H1 (cell line): ENCODE measurements around the gene MBNL3. TPM values are rescaled to one million over a fixed set of nuclear protein-coding genes. Genes with fewer than 3 reads are reported as not detected.

Source experiments
- BACH1 ChIP-seq: IDR thresholded peaks from 2 replicates; pipeline ENCODE4 v1.6.1; 2012; ENCODE audit warnings: low read length, improper control_type of control experiment
- CHD7 ChIP-seq: fragments of 300-600 bp; sonication (generic); IDR thresholded peaks from 2 replicates; pipeline ENCODE4 v1.7.1; 2012; ENCODE audit warnings: low read length, moderate library complexity, mild to moderate bottlenecking, inconsistent platforms; ENCODE audit not compliant: insufficient replicate concordance
- CTBP2 ChIP-seq: IDR thresholded peaks from 2 replicates; pipeline ENCODE4 v1.7.0; 2011; ENCODE audit warnings: borderline replicate concordance, mild to moderate bottlenecking, moderate library complexity, mixed read lengths, low read length; ENCODE audit not compliant: insufficient read depth, insufficient read length
- PHF8 ChIP-seq: fragments of 200-600 bp; sonication (generic); conservative IDR thresholded peaks from 2 replicates; pipeline ENCODE4 v1.7.1; 2012; ENCODE audit warnings: low read depth, mild to moderate bottlenecking, inconsistent platforms, low read length, moderate library complexity
- RAD21 ChIP-seq, 2 experiments: IDR thresholded peaks in 1 of 2; conservative IDR thresholded peaks in 1 of 2; 2 replicates each; pipeline ENCODE4 v1.6.1; 2011; ENCODE audit warnings: low read depth in 2 of 2, low read length in 2 of 2, improper control_type of control experiment in 1 of 2, inconsistent platforms in 1 of 2, mild to moderate bottlenecking in 1 of 2, moderate library complexity in 1 of 2
- RFX5 ChIP-seq: IDR thresholded peaks from 2 replicates; pipeline ENCODE4 v1.6.1; 2011; ENCODE audit warnings: low read depth, low read length, improper control_type of control experiment, borderline replicate concordance
- SIX5 ChIP-seq: IDR thresholded peaks from 2 replicates; pipeline ENCODE4 v1.6.1; 2011; ENCODE audit warnings: mild to moderate bottlenecking, low read depth, low read length
- polyA plus RNA-seq, 7 experiments: library from polyadenylated mRNA; depleted of rRNA in 3 of 7; stranded (reverse) in 5 of 7; unstranded in 2 of 7; fragments of >200 nt in 5 of 7; fragments of 200-250 nt in 2 of 7; gene quantifications; 1 replicate in 5 of 7; 2 replicates in 1 of 7; 4 replicates in 1 of 7; pipeline versions ENCODE4 v1.2.1 to v1.2.3, GENCODE V29; 2011 to 2013; ENCODE audit warnings: missing spikeins in 2 of 7, mixed read lengths in 2 of 7
- total RNA-seq: library from RNA; stranded (reverse); fragmentation: NEBNext Ultra II Directional; extraction: Animal tissue kit (Norgen Biotek cat#: 25700); gene quantifications from 2 replicates; pipeline ENCODE4 v1.2.1, GENCODE V29; 2021
- TF ChIP-seq, protein P1 (sequence below), 3 experiments: IDR thresholded peaks; 1 replicate in 2 of 3; 2 replicates in 1 of 3; pipeline versions ENCODE4 v1.5.1 to v1.6.1; 2011; ENCODE audit warnings: low read length in 3 of 3, mild to moderate bottlenecking in 3 of 3, inconsistent platforms in 2 of 3, low read depth in 1 of 3, moderate library complexity in 1 of 3; ENCODE audit not compliant: insufficient read depth in 1 of 3; ENCODE audit errors: control extremely low read depth in 1 of 3

Gene MBNL3
- total and polyA plus RNA-seq, 2 of the 8 experiments (the other 6 are each of a cell fraction or from before 2014, with no cell fraction given) = 3.5 to 4.3 TPM

- TF ChIP-seq CHD7 = no peak
- TF ChIP-seq SIX5 = no peak
- TF ChIP-seq RAD21 (IDR thresholded peaks at IDR 0.05 in 1 of 2, conservative IDR thresholded peaks at IDR 0.05 in 1 of 2; ENCODE audit: low read depth in 2 of 2, low read length in 2 of 2) = no peak
- no peak for TF ChIP-seq PHF8
- no peak for TF ChIP-seq BACH1
- TF ChIP-seq CTBP2 = no peak
- TF ChIP-seq RFX5 = no peak
- TF ChIP-seq, protein P1, sequence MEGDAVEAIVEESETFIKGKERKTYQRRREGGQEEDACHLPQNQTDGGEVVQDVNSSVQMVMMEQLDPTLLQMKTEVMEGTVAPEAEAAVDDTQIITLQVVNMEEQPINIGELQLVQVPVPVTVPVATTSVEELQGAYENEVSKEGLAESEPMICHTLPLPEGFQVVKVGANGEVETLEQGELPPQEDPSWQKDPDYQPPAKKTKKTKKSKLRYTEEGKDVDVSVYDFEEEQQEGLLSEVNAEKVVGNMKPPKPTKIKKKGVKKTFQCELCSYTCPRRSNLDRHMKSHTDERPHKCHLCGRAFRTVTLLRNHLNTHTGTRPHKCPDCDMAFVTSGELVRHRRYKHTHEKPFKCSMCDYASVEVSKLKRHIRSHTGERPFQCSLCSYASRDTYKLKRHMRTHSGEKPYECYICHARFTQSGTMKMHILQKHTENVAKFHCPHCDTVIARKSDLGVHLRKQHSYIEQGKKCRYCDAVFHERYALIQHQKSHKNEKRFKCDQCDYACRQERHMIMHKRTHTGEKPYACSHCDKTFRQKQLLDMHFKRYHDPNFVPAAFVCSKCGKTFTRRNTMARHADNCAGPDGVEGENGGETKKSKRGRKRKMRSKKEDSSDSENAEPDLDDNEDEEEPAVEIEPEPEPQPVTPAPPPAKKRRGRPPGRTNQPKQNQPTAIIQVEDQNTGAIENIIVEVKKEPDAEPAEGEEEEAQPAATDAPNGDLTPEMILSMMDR (IDR thresholded peaks at IDR 0.05; ENCODE audit: control extremely low read depth in 1 of 3, insufficient read depth in 1 of 3, low read depth in 1 of 3, low read length in 3 of 3) = no peak
Observed at GRCh38 chrX:132482632-132483031, 6.2 kb downstream of the MBNL3 start (continued).
